NCI-H446 (cell line): ENCODE measurements around the gene SIGLECL1.

Experiments used
- DNase-seq, 2 experiments: peaks; one replicate each; lab custom pipeline; 2025; lab: John Stamatoyannopoulos, UW

Gene SIGLECL1

DNA sequence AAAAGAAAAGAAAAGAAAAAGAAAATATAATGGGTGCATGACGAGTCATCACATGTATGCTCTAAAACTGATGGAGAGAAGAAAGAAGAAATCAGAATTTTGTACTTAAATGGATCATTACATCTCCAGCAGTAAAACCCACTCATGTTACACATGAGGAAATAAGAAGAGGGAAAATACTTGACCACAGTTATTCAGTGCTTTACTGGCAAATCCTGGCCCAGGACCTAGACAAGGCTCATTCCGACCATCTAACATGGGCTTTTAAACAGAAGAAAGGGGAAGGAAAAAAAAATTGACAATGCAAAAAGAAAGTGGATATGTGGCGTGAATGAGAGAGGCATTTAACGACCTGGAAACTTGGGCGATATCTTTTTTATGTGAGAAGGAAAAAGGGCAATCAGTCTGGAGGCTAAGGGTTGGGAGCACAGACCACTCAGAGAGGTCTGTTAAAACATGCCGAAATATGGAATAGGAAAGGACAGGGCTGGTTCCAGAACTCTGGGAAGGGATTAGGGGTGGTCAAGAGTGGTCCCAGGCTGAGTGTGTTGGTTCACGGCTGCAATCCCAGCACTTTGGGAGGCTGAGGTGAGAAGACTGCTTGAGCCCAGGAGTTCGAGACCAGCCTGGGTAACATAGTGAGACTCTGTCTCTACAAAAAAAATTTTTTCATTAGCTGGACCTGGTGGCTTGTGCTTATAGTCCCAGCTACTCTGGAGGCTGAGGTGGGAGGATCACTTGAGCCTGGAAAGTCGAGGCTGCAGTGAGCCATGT, 1.6 kb downstream of the SIGLECL1 start:
- no peak for DNase-seq

DNA sequence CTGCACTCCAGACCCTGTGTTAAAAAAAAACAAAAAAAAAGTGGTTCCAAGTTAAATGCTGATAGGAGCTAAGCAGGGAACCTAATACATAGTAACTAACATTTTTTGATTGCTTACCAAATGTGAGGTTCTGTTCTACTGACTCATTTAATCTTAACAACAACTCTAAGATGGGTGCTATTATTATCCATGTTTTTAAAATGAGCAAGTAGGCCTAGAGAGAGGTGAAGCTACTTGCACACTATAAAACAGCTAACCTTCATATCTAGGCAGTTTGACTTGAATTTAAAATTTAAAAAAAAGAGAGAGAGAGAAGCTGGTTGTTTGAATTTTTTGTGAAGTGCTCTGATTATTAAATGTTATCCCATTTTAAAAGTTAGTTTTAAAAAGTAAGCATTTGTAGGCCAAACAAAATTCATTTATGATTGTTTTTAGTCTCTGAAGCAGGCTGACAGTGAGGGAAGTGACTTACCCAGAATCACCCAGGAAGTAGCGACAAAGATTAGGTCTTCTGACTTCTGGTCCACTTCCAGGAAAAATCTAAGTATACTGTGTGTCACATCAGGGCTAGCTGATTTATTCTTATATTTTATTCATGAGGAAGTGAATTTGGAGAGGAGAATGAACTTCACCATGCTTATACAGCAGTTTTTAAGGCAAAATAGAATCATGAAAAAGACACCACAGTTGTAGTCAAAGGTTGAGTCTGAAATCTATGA, 2.4 kb downstream of the SIGLECL1 start:
- no peak for DNase-seq

DNA sequence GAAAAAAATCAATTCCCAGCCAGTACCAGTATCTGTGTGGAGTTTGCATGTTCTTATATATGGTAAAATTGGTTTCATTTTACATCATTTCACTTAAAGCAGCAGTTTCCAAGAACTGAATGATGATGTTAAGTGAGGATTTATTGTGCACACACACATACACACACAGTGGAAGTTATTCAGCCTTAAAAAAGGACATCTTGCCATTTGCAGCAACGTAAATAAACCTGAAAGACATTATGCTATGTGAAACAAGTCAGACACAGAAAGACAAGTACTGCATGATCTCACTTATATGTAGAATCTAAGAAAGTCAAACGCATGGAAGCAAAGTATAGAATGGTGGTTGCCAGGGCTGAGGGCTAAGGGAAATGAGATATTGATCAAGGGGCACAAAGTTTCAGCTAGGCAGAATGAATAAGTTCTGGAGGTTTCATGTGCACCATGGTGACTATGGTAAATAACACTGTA, 5.3 kb downstream of the SIGLECL1 start:
- DNase-seq: no peak

DNA sequence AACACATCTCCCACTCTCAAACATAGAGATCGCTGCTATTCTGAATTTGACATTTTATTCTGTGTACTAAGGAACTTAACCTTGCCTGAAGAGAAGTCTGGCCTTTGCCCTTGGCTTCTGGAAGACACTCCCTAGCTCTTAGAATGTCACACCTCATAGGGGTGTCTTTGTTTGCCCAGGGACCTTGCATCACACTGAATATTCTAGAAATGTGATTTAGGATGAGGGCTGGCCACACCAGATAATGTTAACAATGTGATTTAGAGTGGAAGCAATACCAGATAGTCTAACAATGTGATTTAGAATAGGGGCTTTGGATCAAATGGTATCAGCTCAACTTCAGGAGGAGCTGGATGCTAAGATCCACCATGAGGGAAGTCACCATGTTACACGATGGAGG, 6.6 kb downstream of the SIGLECL1 start:
- DNase-seq: no peak

DNA sequence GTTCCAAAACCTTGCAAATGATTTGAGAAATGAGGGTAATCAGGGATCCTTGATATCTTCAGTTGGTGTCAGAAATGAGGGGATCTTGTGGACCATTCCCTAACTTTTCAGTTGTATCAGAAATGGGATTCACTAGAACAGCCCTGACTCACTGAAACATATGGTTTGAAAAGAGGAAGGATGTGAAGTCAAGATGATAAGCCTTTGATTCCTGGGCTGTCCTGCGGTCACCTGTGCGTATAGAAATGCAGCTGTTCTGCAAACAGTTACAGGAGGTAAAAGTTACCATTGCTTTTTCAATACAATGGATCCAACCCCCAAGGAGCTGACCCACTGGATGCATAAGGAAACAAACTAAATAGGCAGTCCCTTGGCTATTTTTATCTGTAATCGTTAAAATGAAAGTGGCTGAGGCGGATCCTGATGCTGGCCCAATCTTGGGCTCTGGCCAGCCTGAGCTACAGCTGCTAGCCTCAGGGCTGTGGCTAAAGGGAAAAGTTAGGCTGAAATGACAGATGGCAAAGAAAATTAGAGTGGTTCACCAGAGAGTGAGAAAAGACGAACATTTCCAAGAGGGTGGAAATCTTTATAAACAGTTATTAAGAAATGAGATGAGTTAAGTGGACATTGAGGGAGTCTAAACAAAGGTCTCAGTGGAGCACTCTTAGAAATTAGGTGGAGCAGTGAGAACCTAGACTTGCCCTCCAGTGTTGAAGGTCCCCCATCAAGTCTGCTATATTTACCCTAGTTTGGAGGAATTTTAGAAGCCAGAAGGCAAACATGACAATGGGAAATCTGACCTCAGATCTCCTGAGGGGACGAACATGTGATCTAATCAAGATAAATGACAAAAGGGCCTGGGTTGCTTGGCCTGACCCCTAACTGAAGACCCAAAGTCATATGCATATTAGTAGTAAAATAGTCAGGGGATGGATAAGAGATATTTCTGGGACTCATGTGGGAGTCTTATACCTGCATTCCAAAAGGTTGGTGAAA, 7.6 kb downstream of the SIGLECL1 start:
- DNase-seq: no peak

DNA sequence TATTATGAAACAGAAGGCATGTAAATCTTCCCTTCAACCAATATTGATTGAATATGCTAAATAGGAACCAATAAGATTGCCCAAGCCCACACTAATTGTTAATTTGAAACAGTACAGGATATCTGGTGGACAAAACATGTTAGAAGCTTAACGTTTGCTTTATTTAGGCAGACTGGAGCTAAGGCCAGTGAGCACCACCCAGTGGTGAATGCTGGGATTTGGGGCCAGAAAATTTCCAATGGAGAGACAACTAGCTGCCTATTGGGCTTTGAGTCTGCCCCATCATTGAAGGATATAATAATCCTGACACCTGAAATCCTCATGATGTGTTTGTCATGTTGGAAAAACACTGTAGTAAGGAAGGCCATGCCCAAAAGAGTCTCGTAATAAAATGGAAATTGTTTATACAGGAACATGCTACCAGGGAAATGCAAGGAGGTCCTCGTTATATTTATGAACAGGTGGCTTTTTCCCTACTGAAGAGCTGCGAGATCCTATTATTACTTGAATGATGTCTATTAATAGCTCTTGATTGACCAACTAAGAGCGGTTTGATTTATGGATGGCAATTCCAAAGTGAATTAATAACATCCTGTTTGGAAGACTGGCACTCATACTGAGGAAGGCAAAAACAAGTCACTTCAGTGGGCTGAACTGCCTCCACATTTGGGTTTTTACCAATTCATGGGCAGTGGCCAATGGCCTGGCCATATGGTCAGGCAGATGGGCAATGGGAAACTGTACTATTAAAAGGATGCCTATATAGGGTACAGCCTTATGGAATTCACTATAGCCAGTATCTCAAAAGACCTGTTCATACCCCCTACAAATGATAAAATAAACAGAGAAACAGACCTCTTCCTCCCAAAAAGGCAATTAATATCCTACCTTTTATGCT, 8.7 kb downstream of the SIGLECL1 start:
- DNase-seq: peak; percentile 1 to 39

DNA sequence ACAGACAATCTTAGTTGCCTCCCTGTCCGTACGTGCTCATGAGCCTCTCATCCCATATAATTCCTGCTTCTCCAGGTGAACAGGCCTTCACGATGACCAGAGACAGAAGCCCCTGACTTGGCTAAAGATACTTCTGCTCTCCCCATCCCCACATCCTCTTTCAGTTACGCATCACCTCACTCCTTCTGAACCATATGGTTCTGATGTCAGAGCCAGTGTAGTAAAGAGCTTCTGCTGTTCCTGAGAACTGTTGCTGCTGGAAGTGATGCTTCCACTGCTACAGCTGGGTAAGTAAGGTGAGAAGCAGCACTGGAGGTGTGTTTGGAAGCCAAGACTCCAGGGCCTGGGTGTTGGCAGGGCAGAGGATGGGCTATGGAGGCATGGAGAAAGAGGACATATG, 12.9 kb downstream of the SIGLECL1 start:
- DNase-seq: no peak

DNA sequence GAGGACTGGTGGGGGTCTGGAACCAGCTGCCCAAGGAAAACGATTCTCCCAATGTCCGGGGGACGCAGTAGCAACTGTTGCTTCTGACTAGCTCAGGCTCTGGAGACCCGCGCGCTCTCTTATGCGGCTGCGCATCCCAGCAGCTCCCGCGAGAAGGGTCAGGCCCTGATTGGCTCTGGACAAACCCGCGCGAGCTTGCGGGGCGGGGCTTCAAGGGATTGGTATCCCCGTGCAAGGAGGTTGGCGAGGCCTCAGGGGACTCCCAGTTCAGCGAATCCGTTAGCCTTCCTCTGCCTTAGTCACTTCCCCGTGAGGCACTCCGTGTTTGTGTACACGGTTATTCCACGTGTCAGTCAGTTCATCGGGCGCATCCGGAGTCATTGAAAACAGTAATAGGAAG, 20.2 kb downstream of the SIGLECL1 start:
- DNase-seq: no peak

DNA sequence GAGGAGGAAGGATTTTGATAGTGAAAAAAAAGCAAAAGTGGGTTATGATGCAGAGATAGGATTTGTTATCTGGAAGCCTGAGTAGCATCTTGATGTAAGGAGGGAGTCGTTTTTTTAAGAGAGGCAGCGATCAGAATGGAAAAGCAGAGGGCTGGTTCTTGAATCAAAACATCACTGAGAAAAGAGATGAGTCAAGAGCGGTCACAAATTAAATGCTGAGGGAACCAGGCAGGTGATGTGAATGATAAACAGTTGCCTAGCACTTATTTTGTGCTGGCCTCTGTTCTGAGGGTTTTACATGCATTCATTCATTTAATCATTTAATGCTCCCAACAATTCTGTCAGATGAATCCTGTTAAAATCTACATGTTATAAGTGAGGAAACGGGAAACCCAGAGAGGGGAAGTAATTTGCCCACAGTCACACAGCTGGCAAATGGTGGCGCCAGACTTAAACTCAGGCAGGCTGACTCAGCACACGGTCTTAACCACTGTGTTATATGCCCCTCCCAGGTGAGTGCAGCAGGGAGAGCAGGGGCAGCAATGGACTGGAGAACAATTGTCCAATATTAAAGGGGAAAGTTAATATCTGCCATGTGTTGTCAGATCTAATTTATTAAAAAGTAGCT, 21.4 kb downstream of the SIGLECL1 start:
- DNase-seq: no peak

DNA sequence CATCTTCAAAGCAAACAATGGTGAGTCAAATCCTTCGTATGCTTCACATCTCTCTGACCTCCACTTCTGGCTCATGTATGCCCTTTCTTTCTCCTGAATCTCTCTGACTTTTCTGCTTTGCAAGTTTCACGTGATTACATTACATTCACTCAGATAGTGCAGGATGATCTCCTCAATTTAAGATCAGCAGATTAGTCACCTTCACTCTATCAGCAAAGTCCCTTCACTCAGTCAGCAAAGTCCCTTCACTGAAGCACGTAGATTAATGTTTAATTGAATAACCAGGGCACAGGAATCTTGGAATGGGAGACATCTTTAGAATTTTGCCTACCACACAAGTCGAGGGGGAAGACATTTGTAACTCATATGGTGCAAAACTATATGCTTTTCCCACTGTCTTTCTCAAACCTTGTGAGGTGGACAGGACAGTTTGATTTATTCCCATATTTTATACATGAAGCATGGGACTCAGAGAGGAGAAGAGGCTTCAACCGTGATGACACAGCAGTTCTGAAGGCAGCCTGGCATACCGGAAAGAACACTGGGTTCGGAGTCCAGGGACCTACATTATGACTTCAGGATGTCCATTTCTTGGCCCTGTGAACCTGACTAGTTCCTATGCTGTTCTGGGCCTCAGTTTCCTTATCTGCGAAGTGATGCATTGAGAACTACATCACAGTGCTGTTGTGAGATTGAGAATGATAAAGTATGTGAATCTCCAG, 23.3 kb downstream of the SIGLECL1 start:
- no peak for DNase-seq

DNA sequence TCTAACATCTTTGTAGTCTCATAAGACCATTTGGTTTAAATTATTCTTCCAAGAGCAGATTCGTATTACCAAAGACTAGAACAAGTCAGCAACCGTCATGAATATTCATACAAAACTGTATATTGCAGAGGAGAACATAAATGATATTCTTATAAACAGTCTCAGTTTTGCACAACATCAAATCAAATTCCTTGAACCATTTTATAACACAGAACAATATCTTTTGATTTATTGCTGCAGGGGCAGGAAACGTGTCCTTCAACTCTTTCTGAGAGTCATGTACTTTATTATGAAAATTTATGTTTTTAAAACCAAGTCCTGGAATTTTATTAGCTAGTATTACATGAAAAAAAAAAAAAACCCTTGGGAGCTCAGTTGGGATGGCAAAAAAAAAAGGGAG, 26.2 kb downstream of the SIGLECL1 start:
- DNase-seq: no peak

DNA sequence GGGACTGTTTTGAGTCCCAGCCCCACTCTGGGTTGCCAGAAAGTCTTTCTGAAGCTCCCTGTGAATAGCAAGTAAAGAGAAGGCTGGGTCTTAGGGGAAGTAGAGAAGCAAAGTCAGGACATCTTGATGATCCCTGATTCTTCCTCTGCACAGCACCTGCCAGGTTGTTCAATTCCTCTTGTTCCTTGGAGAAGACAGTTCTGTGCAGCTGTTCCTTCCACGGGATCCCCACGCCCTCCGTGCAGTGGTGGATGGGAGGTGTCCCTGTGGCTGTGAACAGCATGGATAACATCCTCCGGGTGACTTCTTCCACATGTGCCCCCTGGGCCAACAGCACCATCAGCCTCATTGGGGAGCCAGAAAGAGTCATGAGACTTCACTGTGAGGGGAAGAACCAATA, 31.5 kb downstream of the SIGLECL1 start:
- no peak for DNase-seq

DNA sequence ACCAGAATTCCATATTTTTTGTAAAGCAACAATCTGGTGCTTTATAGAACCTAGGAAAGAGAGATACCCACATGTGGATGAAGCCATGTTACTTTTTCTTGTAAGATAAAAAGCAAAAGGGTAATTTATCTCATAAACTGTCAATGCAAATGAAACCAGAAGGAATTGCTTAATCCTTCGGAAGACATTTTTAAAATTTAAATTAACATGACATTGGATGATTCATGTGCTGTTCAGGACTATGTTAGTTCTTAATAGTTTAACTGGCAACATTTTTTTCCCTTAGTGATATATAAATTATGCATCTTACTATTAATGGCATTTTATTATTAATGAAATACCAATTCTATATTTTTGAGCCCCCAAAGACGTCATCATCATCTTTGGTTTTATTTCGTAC, 34.8 kb downstream of the SIGLECL1 start:
- no peak for DNase-seq

DNA sequence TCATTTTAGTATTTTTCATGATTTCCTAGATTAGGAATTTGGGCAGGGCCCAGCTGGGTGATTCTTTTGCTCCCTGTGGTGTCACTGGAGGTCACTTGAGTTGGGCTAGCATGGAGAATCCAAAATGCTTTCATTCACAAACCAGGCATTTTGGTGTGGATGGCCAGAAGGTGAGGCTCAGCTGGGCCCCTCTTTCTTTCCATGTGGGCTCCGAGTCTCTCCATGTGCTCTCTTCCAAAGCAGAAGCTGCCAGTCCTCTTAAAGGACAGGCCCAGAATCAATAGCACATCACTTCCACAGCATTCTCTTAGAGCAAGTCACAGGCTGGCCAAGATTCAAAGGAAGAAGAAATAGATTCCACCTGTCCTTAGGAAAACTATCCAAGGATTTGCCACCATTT, 38.8 kb downstream of the SIGLECL1 start:
- DNase-seq: no peak

DNA sequence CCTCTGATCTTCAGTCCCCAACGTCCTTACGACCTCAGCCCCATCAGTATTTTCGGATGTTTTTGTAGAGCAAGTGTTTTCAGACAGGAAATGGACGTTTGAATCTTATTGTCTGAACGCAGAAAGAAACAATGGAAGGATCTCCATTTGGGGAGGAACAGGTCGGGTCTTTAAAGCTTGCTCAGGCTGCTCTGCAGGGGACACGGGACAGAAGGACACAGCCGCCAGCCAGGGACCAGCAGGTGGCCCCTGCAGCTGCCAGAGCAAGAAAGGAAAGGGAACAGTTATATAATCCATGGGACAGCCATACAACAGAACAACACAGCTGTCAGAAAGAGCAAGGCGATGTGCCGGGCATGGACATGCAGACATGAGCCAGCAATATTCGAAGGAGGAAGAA, 42.1 kb downstream of the SIGLECL1 start:
- DNase-seq: no peak

DNA sequence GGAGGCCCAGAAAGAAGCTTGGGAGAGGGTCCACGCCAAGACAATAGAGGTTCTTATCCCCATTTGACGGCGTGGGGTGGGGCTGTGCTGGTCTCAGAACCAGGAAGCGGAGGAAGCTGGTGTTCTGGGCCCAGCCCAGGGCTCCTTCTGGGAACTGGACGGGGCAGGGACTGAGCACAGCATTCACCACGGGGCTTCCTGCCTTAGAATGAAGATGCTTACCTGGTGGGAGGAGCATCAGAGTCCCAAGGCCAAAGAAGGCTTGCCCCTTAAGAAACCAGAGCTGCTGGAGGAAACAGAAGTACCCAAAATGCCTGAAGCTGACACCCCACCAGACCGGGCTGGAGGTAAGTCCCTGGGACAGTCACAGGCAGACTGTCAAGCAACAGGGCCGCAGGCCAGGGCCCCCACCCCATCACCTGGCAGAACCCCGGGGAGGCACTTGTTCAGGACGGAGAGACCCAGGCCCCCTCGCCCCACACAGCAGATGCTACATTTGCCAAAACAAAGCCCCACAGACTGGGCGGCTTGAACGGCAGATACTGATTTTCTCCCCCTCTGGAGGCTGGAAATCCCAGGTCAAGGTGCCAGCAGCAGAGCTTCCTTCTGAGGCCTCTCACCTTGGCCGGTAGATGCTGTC, 42.8 kb downstream of the SIGLECL1 start:
- DNase-seq: no peak

DNA sequence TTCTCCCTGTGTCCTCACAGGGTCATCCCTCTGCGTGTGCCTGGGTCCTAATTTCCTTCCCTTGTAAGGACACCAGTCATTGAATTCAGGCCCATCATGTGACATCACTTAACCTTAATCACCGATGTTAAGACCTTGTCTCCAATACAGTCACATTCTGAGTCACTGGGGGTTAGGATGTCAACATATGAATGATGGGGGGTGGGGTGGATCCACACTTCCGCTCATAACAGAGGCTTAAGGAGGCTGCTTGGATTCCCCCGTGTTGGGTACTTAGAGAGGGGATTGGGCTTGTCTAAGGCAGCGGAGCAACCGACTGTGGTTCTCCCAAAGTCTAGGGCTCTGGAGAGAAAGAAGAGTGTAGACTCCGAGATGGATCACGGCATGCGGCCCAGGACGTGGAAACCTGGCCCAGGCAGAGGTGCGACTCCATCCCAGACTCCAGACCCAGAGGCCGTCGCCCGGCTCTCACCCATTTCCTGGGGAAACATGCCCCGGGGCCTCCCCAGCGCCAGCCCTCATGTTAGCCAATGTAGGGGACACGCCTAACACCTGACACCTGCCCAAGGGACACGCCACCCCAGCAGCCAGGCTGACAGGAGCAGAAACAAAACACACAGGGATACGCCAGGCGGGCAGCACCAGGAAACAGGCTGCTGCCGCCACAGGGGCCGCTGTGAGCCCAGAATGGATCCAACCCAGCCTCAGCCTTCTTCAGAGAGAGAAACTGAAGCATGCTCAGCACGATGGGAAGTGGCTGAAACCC, 43.5 kb downstream of the SIGLECL1 start:
- no peak for DNase-seq

DNA sequence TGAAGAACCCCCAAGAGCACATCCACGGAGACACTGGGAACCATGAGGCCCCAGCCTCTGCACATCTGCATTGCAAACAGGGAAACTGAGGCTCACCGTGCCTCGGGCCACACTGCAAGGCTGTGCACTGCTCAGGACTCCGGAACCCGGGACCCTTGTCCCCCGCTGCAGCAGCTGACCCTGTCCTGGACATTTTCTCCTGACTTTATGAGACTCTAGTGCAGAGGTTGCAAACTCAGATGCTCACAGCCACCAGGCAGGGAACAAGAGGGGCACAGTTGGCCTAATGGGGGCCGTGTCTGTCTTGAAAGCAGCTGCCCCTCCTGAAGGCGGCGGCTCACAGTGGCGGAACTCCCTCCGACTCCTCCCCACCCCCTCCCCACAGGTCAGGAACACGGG, 44.1 kb downstream of the SIGLECL1 start:
- DNase-seq: no peak
